K562 (cell line): ENCODE data around the gene CYB5D1. TPM values are rescaled to one million over a fixed set of nuclear protein-coding genes. Genes with fewer than 3 reads are reported as not detected.
A peak's percentile ranks its signal among the peaks of the same experiment; 100 is the strongest.

Experiments
- ARID1B ChIP-seq: fragments of 450-650 bp; IDR thresholded peaks from 2 replicates; pipeline ENCODE4 v1.6.1; 2016; ENCODE audit warnings: antibody characterized with exemption, mild to moderate bottlenecking, inconsistent platforms
- CBFA2T2 ChIP-seq: fragments of 450-650 bp; conservative IDR thresholded peaks from 2 replicates; pipeline ENCODE4 v1.6.1; 2017; ENCODE audit warnings: mild to moderate bottlenecking
- FOXA3 ChIP-seq, 2 experiments: fragments of 450-650 bp in 1 of 2; sonication (generic) in 1 of 2; formaldehyde crosslinking; IDR thresholded peaks in 1 of 2; conservative IDR thresholded peaks in 1 of 2; 2 replicates each; pipeline versions ENCODE4 v1.4.0 to v1.8.0; 2020 to 2022; ENCODE audit warnings: mild to moderate bottlenecking in 2 of 2, missing genetic modification reagents in 1 of 2
- FOXJ3 ChIP-seq: sonication (generic); formaldehyde crosslinking; IDR thresholded peaks from 2 replicates; pipeline ENCODE4 v1.4.0; 2020; ENCODE audit warnings: mild to moderate bottlenecking, missing genetic modification reagents
- GTF3C2 ChIP-seq: IDR thresholded peaks from 3 replicates; pipeline ENCODE4 v1.6.1; 2011; ENCODE audit warnings: borderline replicate concordance, mild to moderate bottlenecking, moderate library complexity; ENCODE audit not compliant: insufficient read length; ENCODE audit errors: extremely low read depth
- HOXB6 ChIP-seq: fragments of 250-450 bp; sonication (Bioruptor Pico); IDR thresholded peaks from 2 replicates; pipeline ENCODE4 v1.5.1; 2022; ENCODE audit warnings: mild to moderate bottlenecking, borderline replicate concordance
- IRF1 ChIP-seq: sonication (generic); formaldehyde crosslinking; IDR thresholded peaks from 2 replicates; pipeline ENCODE4 v1.8.0; 2022; ENCODE audit warnings: missing genetic modification reagents, mild to moderate bottlenecking, borderline replicate concordance
- MCM2 ChIP-seq: fragments of 450-650 bp; IDR thresholded peaks from 2 replicates; pipeline ENCODE4 v1.6.1; 2017; ENCODE audit warnings: low read depth, mild to moderate bottlenecking
- NFIX ChIP-seq: fragments of 250-450 bp; sonication (Bioruptor Pico); IDR thresholded peaks from 2 replicates; pipeline ENCODE4 v1.4.0; 2020; ENCODE audit warnings: low read depth, mild to moderate bottlenecking, moderate library complexity
- POLR2B ChIP-seq: fragments of 450-650 bp; IDR thresholded peaks from 2 replicates; pipeline ENCODE4 v1.6.1; 2018; ENCODE audit warnings: low read depth; ENCODE audit not compliant: partially characterized antibody
- RBFOX2 ChIP-seq: fragments of 200-400 bp; formaldehyde crosslinking; IDR thresholded peaks from 2 replicates; pipeline ENCODE4 v1.6.1; 2017; ENCODE audit warnings: low read depth, mild to moderate bottlenecking, low read length, moderate library complexity
- TEAD4 ChIP-seq, 2 experiments: sonication (generic) in 1 of 2; formaldehyde crosslinking in 1 of 2; IDR thresholded peaks; 2 replicates each; pipeline versions ENCODE4 v1.6.1 to v1.8.0; 2012 to 2022; ENCODE audit warnings: borderline replicate concordance in 1 of 2, inconsistent platforms in 1 of 2, low read length in 1 of 2, mild to moderate bottlenecking in 1 of 2, missing genetic modification reagents in 1 of 2
- ZFP1 ChIP-seq: fragments of 450-650 bp; formaldehyde crosslinking; IDR thresholded peaks from 2 replicates; pipeline ENCODE4 v1.4.0; 2020; ENCODE audit warnings: mild to moderate bottlenecking, mixed read lengths
- ZNF23 ChIP-seq: fragments of 250-450 bp; sonication (Bioruptor Pico); IDR thresholded peaks from 2 replicates; pipeline ENCODE4 v1.4.0; 2020; ENCODE audit warnings: mild to moderate bottlenecking
- ZNF253 ChIP-seq: fragments of 250-450 bp; sonication (Bioruptor Pico); conservative IDR thresholded peaks from 2 replicates; pipeline ENCODE4 v1.6.1; 2021; ENCODE audit warnings: mild to moderate bottlenecking
- ZNF398 ChIP-seq: fragments of 250-450 bp; sonication (Bioruptor Pico); IDR thresholded peaks from 2 replicates; pipeline ENCODE4 v1.8.0; 2021; ENCODE audit warnings: moderate library complexity, mild to moderate bottlenecking, inconsistent platforms
- ZNF444 ChIP-seq: fragments of 250-450 bp; sonication (Bioruptor Pico); IDR thresholded peaks from 2 replicates; pipeline ENCODE4 v1.4.0; 2020; ENCODE audit warnings: mild to moderate bottlenecking, moderate library complexity
- ZNF584 ChIP-seq: fragments of 200-800 bp; sonication (Bioruptor generic); IDR thresholded peaks from 2 replicates; pipeline ENCODE4 v1.6.1; 2016; ENCODE audit warnings: low read depth, mild to moderate bottlenecking, missing genetic modification characterization, missing compliant biosample characterization
- polyA plus RNA-seq, 8 experiments: library from polyadenylated mRNA; depleted of rRNA in 4 of 8; stranded (reverse) in 5 of 8; unstranded in 3 of 8; fragments of >200 nt; fragmentation: Nextera tagmentation in 2 of 8; fragmentation: Illumina TruSeq in 1 of 8; extraction: Ambion mirVana in 2 of 8; extraction: Trizol in 1 of 8; gene quantifications; 2 replicates each; pipeline versions ENCODE4 v1.2.1 to v1.2.3, GENCODE V29; 2011 to 2014; ENCODE audit warnings: inconsistent platforms in 1 of 8, missing spikeins in 1 of 8
- total RNA-seq, 7 experiments: library from RNA; depleted of rRNA in 6 of 7; stranded (reverse); fragments of >200 nt in 6 of 7; fragmentation: Illumina TruSeq in 2 of 7; extraction: Trizol in 2 of 7; gene quantifications; 2 replicates each; pipeline versions ENCODE4 v1.2.1 to v1.2.3, GENCODE V29; 2011 to 2021; ENCODE audit warnings: low replicate concordance in 1 of 7

The CYB5D1 gene
- total and polyA plus RNA-seq, 9 of the 15 experiments (the other 6 are each of a cell fraction or from before 2014, with no cell fraction given): 2.4 to 7.9 (median 5.7) TPM

- TF ChIP-seq IRF1 (CRISPR knock-in tag): no peak
- TF ChIP-seq NFIX (CRISPR knock-in tag): no peak
- TF ChIP-seq ZNF584: no peak
- no peak for TF ChIP-seq TEAD4 (IDR thresholded peaks at IDR 0.05; ENCODE audit: low read length)
- TF ChIP-seq TEAD4 (CRISPR knock-in tag; IDR thresholded peaks at IDR 0.05; ENCODE audit: borderline replicate concordance): no peak
- TF ChIP-seq HOXB6: no peak
- no peak for TF ChIP-seq ZNF398 (CRISPR knock-in tag)
- no peak for TF ChIP-seq CBFA2T2
- TF ChIP-seq RBFOX2: peak; percentile 71
- TF ChIP-seq FOXA3 (CRISPR knock-in tag; conservative IDR thresholded peaks at IDR 0.05 in 1 of 2, IDR thresholded peaks at IDR 0.05 in 1 of 2): no peak
- no peak for TF ChIP-seq ZFP1 (CRISPR knock-in tag)
- TF ChIP-seq POLR2B: no peak
- no peak for TF ChIP-seq GTF3C2
- no peak for TF ChIP-seq FOXJ3
- TF ChIP-seq ARID1B: no peak
- TF ChIP-seq ZNF23 (CRISPR knock-in tag): no peak
- TF ChIP-seq ZNF444 (CRISPR knock-in tag): no peak
- no peak for TF ChIP-seq ZNF253 (CRISPR knock-in tag)
- TF ChIP-seq MCM2: no peak
These were observed 21.8 kb upstream of the CYB5D1 start (continued) for GRCh38 chr17:7835814-7836595.
